HuH-7 (cell line): Measurements from ENCODE around the gene DTX4.

ENCODE experiments used
- DNase-seq: peaks from one replicate; pipeline ENCODE4 v3.0.0; 2011; ENCODE audit warnings: low spot score

The DTX4 gene

DNA sequence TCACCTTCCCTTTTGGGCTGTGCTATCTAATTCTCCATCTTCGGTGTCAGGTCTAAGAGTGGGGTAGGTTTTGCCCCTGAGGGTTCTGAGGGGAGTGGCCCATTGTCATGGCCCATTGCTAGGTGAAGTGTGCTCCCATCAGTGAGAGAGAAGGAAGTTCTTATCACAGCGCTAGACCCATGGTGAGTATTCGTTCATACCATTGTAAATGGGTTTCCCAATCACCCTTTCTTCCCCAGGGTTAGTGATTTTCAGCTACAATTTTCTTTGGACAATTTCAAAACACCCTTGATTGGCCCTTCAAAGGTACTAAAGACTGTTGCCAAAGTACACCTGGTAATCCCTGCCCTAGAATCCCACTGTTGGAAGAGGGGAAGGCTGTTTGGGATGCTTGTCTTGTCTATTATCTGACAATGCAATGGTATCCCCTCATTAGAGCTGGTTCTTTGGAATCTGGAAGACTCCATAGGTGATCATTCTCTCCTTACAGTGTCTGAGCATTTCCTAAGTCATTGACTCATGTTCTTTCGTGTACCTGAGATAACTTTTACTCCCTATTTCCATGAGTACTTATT lies 20.6 kb downstream of the DTX4 start:
- no peak for DNase-seq

DNA sequence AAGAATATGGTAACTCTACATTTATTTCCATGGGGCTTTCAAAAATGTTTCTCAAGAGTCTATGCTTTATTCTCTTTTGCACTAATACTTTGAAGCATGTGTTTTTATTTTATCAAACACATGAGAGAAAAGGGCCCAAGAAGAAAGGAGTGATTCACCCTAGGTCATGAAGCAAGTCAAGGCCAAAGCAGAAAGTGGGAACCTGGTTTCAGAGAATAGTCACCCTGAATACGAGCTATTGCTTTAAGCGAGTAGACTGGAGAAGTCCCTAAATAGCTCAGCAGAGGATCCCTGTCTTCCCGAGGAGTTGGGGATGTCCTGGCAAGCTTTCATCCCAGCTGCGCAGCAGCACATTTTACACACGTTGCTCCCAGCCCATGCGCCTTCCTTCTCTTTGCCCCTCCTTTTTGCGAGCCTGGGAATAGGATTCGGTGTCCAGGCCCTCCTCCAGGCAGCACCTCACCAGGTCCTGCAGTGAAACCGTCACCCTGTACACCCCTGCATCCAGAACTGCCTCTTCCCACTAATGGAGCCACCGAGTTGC lies 21.7 kb downstream of the DTX4 start:
- no peak for DNase-seq

DNA sequence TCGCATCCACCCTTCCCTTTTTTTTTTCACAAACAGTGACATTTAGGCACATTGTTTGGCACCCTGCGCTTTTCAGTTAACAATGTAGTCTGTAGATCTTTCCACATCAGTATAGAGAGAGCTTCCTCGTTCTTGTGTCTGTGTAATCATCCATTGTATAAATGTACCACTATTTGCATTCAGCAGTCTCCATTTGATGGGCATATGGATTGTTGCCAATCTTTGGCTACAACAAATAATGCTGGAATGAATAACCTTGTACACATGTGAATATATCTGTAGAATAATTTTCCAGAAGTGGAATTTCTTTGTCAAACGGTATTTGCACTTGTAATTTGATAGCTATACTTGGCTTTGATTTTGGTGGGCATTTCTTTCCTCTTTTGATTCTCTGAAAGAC lies 23.7 kb downstream of the DTX4 start:
- DNase-seq: no peak

DNA sequence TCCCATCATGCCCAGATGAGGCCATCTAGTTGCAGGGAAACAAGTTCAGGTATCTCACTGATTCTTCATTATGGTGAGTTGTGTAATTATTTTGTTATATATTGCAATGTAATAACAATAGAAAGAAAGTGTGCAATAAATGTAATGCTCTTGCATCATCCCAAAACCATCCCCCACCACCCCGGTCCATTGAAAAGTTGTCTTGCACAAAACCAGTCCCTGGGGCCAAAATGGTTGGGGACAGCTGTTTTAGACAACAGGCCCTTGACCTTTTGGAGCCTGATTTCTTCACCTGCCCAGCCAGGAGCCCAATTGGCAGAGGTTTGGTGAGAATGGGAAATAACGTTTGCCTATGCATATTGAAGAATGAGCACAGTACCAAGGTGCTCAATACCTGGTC lies 24.8 kb downstream of the DTX4 start:
- no peak for DNase-seq

DNA sequence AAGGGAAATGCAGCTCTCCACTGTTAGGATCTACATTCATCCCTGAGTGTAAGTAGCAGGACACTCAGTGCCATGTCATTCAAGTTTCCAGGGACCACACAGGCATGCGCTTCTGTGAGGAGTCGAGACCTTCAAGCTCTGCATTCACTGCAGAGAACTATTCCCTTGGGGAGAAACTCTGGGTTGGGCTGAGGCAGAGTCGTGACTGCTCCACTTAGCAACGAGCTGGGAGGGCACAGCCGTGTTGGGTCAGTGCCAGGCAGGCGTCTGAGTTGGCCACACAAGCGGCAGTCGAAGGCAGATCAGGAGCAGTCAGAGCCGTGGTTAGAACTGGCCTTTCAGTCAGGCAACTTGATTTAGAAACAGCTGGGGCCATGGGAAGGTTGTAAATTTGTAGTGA lies 26.1 kb downstream of the DTX4 start:
- no peak for DNase-seq

DNA sequence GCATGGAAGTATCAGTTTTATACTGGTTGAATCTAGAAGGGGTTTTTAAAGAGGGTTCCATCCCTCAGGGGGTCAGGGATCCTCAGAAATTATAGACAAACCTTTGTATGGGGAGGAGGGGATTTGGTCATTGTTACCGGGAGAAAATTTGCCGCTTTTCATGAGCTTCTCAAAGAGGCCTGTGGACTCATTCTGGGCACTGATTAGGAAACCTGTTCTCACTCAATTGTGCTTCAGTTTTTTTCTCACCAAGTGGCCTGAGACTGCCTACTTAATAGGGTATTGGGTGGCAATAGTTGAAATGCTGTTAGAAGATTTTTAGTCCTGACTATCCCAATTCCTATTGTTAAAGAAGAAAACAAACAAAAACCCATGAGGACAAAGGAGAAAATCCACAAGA lies 26.8 kb downstream of the DTX4 start:
- DNase-seq: no peak

DNA sequence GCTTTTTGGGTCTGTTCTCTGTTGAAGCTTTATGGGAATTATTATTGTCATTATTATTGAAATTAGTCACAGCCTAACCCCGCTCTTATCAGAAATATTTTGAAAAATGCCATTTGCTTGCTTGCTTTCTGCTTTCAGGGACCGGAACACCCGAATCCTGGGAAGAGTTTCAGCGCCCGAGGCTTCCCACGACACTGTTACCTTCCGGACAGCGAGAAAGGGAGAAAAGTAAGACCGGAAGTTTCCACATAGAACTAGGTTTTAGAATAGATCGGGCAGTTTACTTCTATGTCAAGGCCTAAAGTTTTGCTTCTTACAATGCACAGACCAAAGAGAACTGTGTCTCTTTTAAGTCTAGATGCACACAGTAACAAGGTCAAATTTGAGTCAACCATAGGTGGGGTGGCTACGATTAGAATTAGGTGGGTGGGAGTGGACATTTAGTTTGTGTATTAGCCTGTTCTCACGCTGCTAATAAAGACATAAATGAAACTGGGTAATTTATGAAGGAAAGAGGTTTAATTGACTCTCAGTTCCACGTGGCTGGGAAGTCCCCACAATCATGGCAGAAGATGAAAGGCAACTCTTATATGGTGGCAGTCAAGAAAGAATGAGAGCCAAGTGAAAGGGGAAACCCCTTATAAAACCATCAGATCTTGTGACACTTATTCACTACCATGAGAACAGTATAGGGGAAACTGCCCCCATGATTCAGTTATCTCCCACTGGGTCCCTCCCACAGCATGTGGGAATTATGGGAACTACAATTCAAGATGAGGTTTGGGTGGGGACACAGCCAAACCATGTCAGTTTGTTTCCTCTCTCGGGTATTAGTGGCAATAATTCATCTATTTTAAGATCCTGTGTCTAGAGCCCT lies 27.9 kb downstream of the DTX4 start:
- no peak for DNase-seq

DNA sequence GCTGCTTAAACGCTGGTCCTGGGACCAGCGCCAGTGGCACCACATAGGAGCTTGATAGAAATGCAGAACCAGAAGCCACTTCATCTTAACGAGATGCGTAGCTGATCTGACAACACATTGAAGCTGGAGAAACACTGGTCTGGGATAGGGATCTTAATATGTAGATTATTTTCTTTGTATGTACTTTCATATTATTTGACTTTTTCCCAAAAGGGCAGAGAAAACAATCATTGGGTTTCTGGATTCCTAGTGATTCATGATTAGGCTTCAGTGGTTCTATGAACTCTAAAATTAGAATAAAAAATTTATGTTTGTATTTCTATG lies 28.5 kb downstream of the DTX4 start:
- no peak for DNase-seq

GRCh38 chr11:59201353-59201752 lies 29.4 kb downstream of the DTX4 start:
- DNase-seq: peak; percentile 21

DNA sequence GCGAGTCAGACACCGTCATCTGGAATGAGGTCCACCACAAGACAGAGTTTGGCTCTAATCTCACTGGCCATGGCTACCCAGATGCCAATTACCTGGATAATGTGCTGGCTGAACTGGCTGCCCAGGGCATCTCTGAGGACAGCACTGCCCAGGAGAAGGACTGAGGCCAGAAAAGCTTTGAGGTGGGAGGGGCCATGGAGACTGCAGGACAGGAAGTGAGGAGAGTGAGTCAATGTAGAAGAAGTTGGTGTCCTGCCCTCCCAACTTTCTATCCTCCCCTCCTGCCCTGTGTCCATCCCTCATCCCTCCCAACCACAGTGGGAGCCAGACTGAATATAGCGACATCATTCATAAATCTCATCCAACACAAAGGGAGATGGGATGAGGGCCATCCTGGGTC lies 32.8 kb downstream of the DTX4 start:
- DNase-seq: no peak

- no peak for DNase-seq
Measured at GRCh38 chr11:59205648-59206047, 33.7 kb downstream of the DTX4 start.

- DNase-seq: peak; percentile 37
Measured at GRCh38 chr11:59206635-59207034, 34.7 kb downstream of the DTX4 start.

DNA sequence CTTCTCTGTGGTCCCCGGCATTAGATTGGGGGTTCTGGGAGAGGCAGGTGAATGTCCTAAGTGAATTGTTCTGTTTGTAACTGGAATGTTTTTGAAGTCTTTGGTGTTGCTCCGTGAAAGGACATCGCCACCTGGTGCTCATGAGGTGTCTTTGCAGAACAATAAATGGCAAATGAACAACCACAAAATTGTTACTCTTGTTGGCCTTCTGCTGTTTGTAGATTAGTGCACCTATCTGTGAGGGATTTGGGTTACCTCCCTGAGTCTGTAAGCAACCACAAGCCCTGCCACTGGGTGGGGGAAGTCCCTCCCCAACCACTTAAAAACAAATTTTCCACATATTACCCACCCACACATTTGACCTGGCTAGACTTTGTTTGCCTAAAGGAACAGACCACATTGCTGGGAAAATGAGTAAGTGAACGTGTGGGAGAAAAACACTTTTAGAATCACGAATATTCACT lies 36.1 kb downstream of the DTX4 start:
- DNase-seq: no peak

DNA sequence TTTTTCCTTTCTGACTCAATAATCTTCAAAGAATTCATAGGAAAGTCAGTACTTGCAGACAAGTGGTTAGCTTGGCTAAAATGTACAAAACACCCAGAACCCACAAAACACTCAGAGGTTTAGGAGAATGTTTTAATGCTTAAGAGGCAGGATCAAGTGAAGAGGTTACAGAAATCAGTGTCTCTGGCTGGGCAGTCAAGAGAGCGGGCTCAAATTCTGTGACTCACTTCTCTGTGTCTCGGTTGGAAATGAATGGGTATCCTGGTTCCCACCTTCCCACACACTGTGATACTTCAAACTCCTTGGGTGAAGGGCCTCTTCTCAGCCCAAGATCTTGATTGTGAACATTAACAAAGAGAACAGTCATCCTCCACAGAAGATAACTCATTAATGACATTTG lies 37.0 kb downstream of the DTX4 start:
- DNase-seq: no peak

DNA sequence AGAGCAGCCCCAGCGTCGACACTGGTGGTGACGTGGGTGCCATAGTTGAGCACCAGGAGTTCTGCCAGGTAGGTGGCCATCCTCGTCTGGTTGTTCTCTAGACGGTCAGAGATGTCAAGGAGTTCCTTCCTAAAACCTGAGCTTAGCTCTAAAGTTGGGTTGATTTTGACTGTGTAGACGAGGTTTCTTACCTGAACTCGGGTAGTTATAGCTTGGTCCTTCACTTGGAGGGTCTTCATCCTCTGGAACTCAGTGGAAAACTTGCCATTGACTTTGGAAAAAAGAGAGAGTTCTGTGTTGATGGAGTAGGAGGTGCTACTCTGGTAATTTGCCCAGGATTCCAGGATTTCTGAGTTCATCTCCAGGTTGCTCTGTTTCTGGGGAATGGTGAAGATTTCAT lies 40.3 kb downstream of the DTX4 start:
- no peak for DNase-seq

DNA sequence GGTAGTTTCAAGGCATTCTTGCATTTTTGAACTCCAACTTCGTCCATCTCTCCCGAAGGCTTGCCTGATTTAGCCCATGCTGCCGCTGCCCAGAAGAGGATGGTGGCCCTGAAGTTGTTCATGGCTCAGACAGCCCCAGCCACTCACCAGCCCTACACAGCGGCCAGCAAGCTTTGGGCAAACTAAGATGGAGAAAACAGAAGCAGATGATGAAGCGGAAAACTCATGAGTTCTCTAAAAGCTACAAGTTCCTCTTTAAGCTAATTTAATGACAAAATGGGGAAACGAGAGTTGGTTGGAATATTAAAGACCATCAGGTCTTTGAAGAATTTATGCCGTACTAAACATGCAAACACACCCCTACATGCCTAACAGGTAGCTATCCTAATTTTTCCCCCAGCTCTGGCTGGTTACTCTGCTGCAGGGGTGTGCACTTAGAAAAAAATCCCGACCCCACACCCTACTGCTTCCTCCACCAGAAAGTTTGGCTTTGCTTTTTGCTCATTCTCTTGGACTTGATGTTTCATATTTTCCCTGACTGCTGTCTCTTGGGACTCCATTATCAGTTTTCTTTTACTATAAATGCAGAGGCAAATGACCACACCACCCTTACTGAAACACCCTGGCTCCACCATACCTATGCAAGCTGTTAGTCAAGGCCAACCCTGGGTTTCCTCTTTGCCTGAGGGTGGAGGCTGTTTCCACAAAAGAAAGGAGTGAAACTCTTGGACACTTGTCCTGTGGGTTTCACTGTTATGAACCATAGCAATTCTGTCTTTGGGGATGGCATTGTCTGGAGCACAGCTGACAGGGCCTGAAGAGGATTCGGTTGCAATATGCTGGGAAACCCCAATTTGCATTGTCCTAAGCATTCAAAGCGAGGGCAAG lies 41.1 kb downstream of the DTX4 start, which contains the start of gene MPEG1:
Gene MPEG1 (minus strand): TSS at position 184 of the 888 bp plus-strand sequence. CDS start 62 bp downstream, at position 122.
- DNase-seq: no peak

DNA sequence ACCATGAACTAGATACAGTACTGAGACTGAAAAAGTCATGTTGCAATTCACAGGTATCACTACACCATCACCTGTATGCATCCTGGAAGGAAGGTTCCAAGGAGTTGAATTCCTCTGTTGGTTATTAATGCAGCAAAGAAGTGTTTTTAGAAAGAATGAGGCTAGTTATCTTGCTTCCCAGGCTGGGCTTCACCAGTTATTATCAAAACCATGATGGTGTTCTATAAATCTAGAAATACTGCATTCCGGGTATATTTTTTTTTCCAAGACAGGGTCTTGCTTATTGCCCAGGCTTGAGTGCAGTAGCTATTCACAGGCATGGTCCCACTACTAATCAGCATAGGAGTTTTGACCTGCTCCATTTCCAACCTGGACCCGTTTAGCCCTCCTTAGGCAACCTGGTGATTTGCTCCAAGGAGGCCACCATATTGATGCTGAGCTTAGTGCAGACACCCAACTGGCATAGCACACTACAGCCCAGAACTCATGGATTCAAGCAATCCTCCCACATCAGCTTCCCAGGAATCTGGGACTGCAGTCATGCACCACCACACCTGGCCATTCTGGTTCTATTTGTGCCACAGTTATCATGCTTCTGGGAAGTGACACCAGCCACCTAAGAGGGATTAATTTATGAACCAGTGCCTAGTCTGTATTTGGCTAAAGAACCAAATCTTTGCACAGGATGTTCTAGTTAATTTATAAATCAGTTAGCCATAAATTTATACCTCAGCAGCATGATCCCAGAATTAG lies 42.4 kb downstream of the DTX4 start:
- DNase-seq: no peak

GRCh38 chr11:59216641-59217564 lies 45.0 kb downstream of the DTX4 start:
- no peak for DNase-seq

DNA sequence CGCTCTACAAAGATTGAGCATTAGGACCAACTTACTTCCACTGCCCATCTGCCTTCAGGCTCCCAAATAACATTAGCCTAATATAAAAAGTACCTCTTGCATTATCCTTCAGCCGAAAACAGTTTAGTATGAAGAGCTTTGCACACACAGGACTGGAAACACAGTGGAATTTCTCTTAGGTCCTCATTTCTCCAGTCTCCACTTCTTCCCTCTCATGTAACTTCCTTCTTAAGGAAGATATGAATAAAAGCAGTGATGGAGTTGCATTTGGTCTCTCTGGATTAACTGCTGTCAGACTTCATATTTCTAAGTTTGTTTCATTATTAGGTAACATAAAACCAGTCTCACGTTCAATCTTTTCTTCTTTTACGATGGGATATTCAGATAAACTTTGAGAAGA lies 46.4 kb downstream of the DTX4 start:
- DNase-seq: no peak

DNA sequence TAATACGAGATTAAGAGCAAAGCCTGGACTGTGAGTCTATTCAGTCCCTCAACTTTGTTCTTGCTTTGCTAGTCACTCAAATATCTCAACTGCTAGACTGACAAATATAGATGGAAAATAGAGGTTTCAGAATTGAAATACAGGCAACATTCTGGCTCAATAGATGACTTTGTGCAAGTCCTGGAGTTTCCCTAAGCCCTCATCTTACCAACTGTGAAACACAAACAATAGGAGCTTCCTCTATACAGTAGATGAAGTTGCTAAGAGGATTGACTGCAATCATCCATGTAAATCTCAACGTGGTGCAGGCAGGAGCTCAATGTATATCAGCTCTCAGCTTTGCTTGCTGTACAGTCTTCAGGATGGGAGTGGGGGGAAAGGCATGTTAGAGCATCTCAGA lies 47.0 kb downstream of the DTX4 start:
- no peak for DNase-seq

DNA sequence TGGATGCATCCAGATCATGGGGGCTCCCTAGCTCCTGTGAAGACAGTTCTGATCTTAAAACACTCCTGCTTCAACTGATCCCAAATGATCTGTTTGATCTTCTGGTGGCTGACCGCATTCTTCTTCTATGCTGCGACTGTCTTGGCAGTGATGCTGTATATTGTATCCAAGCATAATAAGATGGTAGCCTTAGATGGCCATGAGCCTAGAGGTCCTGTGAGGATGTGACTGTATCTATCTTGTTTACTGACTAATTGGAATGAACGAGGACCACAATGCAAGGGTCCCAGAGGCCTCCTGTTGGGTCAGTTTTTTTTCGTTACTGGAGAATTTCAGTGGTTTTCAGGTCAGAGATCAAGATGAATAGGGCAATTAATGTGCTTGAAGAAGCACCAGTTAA lies 47.9 kb downstream of the DTX4 start:
- no peak for DNase-seq
